ENCODE data around the gene LCE6A.

LCE6A gene

GRCh38 chr1:152886085-152886484 is 43.4 kb downstream of the LCE6A start:
- Histone ChIP-seq H3K27ac (ENCODE audit: low read depth, low read length) (no peak overlapping the region), H3K9ac (ENCODE audit: low read depth in 1 of 2, low read length in 2 of 2) (no peak overlapping the region), H3K4me3 (ENCODE audit: low read depth in 1 of 2, low read length in 2 of 2) (no peak overlapping the region), H3K9me3 (ENCODE audit: control insufficient read depth in 1 of 2, low read length in 2 of 2) (no peaks in the 10 kb centered on the region), H3K4me1 (ENCODE audit: control insufficient read depth in 1 of 2, insufficient read depth in 2 of 2, low read length in 2 of 2) (no peaks in the 10 kb centered on the region), H3K36me3 (ENCODE audit: control insufficient read depth in 1 of 2, insufficient read depth in 2 of 2, low read length in 2 of 2) (no peaks in the 10 kb centered on the region), H3K27me3 (ENCODE audit: control insufficient read depth in 1 of 2, insufficient read depth in 2 of 2, low read length in 2 of 2) (no peaks in the 10 kb centered on the region)

- no peaks in the 10 kb centered on the region for H3K36me3 ChIP-seq (ENCODE audit: control insufficient read depth in 1 of 2, insufficient read depth in 2 of 2, low read length in 2 of 2)
- H3K4me1 ChIP-seq (ENCODE audit: control insufficient read depth in 1 of 2, insufficient read depth in 2 of 2, low read length in 2 of 2): no peaks in the 10 kb centered on the region
- no peaks in the 10 kb centered on the region for H3K9me3 ChIP-seq (ENCODE audit: control insufficient read depth in 1 of 2, low read length in 2 of 2)
- no peak overlapping the region for H3K4me3 ChIP-seq (ENCODE audit: low read depth in 1 of 2, low read length in 2 of 2)
- H3K27me3 ChIP-seq (ENCODE audit: control insufficient read depth in 1 of 2, insufficient read depth in 2 of 2, low read length in 2 of 2): no peaks in the 10 kb centered on the region
- no peak overlapping the region for H3K9ac ChIP-seq (ENCODE audit: low read depth in 1 of 2, low read length in 2 of 2)
- H3K27ac ChIP-seq (ENCODE audit: low read depth, low read length): no peak overlapping the region
These were observed 44.2 kb downstream of the LCE6A start for GRCh38 chr1:152886758-152887409.

GRCh38 chr1:152888126-152888525 is 45.5 kb downstream of the LCE6A start:
- Histone ChIP-seq H3K4me1 (ENCODE audit: control insufficient read depth in 1 of 2, insufficient read depth in 2 of 2, low read length in 2 of 2) (no peaks in the 10 kb centered on the region), H3K9ac (ENCODE audit: low read depth in 1 of 2, low read length in 2 of 2) (no peak overlapping the region), H3K36me3 (ENCODE audit: control insufficient read depth in 1 of 2, insufficient read depth in 2 of 2, low read length in 2 of 2) (no peaks in the 10 kb centered on the region), H3K9me3 (ENCODE audit: control insufficient read depth in 1 of 2, low read length in 2 of 2) (no peaks in the 10 kb centered on the region), H3K4me3 (ENCODE audit: low read depth in 1 of 2, low read length in 2 of 2) (no peak overlapping the region), H3K27ac (ENCODE audit: low read depth, low read length) (no peak overlapping the region), H3K27me3 (ENCODE audit: control insufficient read depth in 1 of 2, insufficient read depth in 2 of 2, low read length in 2 of 2) (no peaks in the 10 kb centered on the region)

All from duodenal mucosa (tissue), 2 donors.